Measurements from ENCODE around the gene CTXND2.

- no peak for TF ChIP-seq POLR2A (IDR thresholded peaks at IDR 0.05; ENCODE audit: low read length)
- TF ChIP-seq GATA1 (IDR thresholded peaks at IDR 0.05; ENCODE audit: low read depth, low read length): no peak
Observed at GRCh38 chr1:150876119-150876454, 10.8 kb upstream of the CTXND2 start.
